Head of caudate nucleus (tissue), 42 donors: ENCODE results near the gene SCLT1.

ENCODE experiments used
- DNase-seq, 42 donors: peaks; one replicate each; pipeline versions ENCODE4 v3.0.0 to v3.0.0-alpha.2; 2020 to 2021; ENCODE audit warnings: mixed read lengths in 7 of 42
- intact Hi-C: fragments of 100-400 bp; cut with DNase I; formaldehyde crosslinking; loops from one replicate; pipeline ENCODE4 v1.15.0; 2022

SCLT1 gene

GRCh38 chr4:128907981-128908380, 185.4 kb downstream of the SCLT1 start:
- intact Hi-C loops: no loop called here
- DNase-seq: no peak

- no peak for DNase-seq
- intact Hi-C loops: no loop called here
These were observed 186.8 kb downstream of the SCLT1 start for GRCh38 chr4:128906581-128906980.

GRCh38 chr4:128904821-128905220, 188.5 kb downstream of the SCLT1 start:
- intact Hi-C loops: no loop called here
- DNase-seq: no peak

- DNase-seq: no peak
- intact Hi-C loops: no loop called here
These were observed 212.7 kb downstream of the SCLT1 start for GRCh38 chr4:128880662-128881061.

- intact Hi-C loops: no loop called here
- DNase-seq: no peak
These were observed 213.4 kb downstream of the SCLT1 start for GRCh38 chr4:128879971-128880370.

- intact Hi-C loops: no loop called here
- no peak for DNase-seq
These were observed 214.1 kb downstream of the SCLT1 start for GRCh38 chr4:128879283-128879682.

- DNase-seq: no peak
- intact Hi-C loops: no loop called here
These were observed 215.4 kb downstream of the SCLT1 start for GRCh38 chr4:128877934-128878333.

GRCh38 chr4:128876200-128876599, 217.1 kb downstream of the SCLT1 start:
- no peak for DNase-seq
- intact Hi-C loops: no loop called here

- intact Hi-C loops: no loop called here
- no peak for DNase-seq
These were observed 221.4 kb downstream of the SCLT1 start for GRCh38 chr4:128871948-128872347.

GRCh38 chr4:128869776-128870509, 223.4 kb downstream of the SCLT1 start:
- intact Hi-C loops: loop anchor here (5.0 kb wide), 1 partner anchor 418 kb away; no protein-coding TSS in a partner anchor
- no peak for DNase-seq

- intact Hi-C loops: loop anchor here (5.0 kb wide), 1 partner anchor 416 kb away; no protein-coding TSS in a partner anchor
- DNase-seq: no peak
These were observed 224.6 kb downstream of the SCLT1 start for GRCh38 chr4:128868758-128869157.

- intact Hi-C loops: loop anchor here (5.0 kb wide), 1 partner anchor 414 kb away; no protein-coding TSS in a partner anchor
- no peak for DNase-seq
These were observed 226.6 kb downstream of the SCLT1 start for GRCh38 chr4:128866691-128867090.

GRCh38 chr4:128866269-128866668, 227.1 kb downstream of the SCLT1 start:
- intact Hi-C loops: loop anchor here (5.0 kb wide), 1 partner anchor 414 kb away; no protein-coding TSS in a partner anchor
- DNase-seq: no peak

GRCh38 chr4:128865132-128865531, 228.2 kb downstream of the SCLT1 start:
- no peak for DNase-seq
- intact Hi-C loops: loop anchor here (5.0 kb wide), 1 partner anchor 413 kb away; no protein-coding TSS in a partner anchor

GRCh38 chr4:128863312-128864075, 229.8 kb downstream of the SCLT1 start:
- intact Hi-C loops: loop anchor here (5.0 kb wide), 2 partner anchors 56 to 291 kb away; partner anchors contain the start of gene JADE1
- peak; percentile 65 to 94 (median 86) for DNase-seq

- intact Hi-C loops: loop anchor here (5.0 kb wide), 2 partner anchors 55 to 290 kb away; partner anchors contain the start of gene JADE1
- DNase-seq: no peak
These were observed 230.6 kb downstream of the SCLT1 start for GRCh38 chr4:128862608-128863311.

- intact Hi-C loops: loop anchor here (5.0 kb wide), 2 partner anchors 55 to 290 kb away; partner anchors contain the start of gene JADE1
- peak in 1 of 42 donors; percentile 24 for DNase-seq
These were observed 231.4 kb downstream of the SCLT1 start for GRCh38 chr4:128861856-128862518.

- peak in 2 of 42 donors; percentile 19 to 53 for DNase-seq
- intact Hi-C loops: loop anchor here (5.0 kb wide), 2 partner anchors 53 to 288 kb away; partner anchors contain the start of gene JADE1
These were observed 233.3 kb downstream of the SCLT1 start for GRCh38 chr4:128859887-128860677.
